ENCODE data around the gene FEM1B.
A peak's percentile ranks its signal among the peaks of the same experiment; 100 is the strongest.

Gene FEM1B

DNA sequence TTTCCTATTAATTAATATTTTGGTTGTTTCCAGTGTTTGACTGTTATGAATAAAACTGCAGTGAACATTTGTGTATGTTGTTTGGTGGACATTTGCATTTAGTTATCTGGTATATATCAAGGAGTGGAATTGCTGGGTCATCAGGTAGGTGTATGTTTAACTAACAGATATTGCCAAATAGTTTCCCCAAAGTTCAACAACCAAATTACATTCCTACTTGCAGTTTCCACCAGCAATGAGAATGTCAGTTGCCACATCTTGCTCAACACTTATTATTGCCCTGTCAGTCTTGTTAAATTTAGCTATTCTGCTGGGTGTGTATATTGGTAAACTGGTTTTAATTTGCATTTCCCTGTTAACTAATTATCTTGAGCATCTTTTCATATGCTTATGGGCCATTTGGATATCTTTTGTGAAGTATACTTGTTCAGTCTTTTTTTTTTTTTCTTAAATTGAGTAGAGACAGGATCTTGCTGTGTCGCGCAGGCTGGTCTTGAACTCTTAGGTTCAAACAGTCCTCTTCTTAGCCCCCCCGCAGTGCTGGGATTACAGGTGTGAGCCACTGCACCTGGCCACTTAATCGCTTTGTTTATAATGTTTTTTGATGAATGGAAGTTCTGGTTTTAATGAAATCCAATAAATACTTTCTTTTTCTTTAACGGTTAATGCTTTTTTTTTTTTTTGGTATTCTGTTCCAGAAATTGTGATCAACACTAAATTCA is 7.9 kb downstream of the FEM1B start:
- DNase-seq = no peak

DNA sequence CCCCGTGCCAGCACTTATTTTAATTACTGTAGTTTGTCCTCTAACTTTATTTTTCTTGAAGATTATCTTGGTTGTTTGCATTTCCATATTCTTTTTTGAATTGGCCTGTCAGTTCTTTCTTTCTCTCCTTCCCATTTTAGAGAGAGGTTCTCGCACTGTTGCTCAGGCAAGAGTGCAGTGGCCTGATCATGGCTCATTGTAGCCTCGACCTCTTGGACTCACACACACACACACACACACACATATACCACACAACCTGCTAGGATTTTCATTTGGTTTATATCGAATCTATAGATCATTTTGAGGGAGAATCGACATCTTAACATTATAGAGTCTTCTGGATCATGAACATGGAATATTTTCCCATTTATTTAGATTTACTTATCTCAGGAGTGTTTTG is 8.7 kb downstream of the FEM1B start:
- no peak for DNase-seq

DNA sequence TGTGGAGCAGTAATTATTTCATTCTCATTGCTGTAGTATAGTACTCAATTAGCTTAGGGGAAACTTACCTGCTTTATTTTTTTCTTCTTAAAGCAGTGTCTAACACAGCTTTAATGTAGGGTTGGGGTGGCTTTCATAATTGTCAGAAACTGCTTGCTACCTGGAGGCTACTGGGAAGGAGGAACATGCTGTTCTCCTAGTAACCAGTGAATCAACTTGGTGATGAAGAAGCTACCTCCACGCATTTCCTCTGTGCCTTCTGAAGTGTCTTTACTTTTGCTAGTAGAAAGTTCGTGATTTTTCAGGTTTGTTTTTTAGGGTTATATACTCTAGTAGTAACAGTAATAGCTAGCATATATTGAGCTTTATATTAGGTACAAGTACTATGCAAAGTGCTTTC is 11.5 kb downstream of the FEM1B start:
- no peak for DNase-seq

DNA sequence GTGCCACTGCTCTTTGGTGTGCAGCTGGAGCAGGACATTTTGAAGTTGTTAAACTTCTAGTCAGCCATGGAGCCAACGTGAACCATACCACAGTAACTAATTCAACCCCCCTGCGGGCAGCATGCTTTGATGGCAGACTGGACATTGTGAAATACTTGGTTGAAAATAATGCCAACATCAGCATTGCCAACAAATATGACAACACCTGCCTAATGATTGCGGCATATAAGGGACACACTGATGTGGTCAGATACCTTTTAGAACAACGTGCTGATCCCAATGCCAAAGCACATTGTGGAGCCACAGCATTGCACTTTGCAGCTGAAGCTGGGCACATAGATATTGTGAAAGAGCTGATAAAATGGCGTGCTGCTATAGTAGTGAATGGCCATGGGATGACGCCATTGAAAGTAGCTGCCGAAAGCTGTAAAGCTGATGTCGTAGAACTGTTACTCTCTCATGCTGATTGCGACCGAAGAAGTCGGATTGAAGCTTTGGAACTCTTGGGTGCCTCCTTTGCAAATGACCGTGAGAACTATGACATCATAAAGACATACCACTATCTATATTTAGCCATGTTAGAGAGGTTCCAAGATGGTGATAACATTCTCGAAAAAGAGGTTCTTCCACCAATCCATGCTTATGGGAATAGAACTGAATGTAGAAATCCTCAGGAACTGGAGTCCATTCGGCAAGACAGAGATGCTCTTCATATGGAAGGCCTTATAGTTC is 12.2 kb downstream of the FEM1B start:
- no peak for DNase-seq

DNA sequence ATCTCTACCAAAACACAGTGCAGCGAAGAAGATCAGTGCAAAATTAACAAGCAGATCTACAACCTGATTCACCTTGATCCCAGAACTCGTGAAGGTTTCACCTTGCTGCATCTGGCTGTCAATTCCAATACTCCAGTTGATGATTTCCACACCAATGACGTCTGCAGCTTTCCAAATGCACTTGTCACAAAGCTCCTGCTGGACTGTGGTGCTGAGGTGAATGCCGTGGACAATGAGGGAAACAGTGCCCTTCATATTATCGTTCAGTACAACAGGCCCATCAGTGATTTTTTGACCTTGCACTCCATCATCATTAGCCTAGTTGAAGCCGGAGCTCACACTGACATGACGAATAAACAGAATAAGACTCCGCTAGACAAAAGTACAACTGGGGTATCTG is 13.2 kb downstream of the FEM1B start:
- no peak for DNase-seq

DNA sequence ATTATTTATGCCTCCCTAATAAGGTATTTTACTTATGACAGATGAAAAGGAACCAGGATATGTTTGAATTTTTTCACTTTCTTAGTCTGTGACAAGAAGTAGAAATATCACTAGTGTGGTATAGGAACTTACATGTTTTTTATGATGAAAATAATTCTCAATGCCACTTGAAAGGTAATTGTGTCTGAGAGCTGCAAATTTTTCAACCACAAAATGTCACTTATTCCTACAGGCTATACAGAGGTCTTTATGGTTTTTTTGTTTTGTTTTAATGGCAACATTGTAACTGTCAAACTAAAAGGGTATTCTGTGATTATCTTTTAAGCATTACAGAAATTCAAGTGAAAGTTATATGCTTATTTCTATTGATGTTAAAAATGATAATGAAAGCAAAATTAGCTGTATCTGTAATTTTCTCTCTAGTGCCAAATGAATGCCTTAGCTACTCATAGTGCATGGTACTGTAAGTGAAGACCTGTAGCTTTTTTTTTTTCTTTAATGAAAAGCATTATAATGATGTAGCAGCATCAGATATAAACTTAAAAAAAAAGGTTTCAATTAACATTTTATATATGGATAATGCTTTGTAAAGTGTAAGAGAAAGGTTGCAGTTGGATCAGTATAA is 14.7 kb downstream of the FEM1B start:
- DNase-seq = no peak

DNA sequence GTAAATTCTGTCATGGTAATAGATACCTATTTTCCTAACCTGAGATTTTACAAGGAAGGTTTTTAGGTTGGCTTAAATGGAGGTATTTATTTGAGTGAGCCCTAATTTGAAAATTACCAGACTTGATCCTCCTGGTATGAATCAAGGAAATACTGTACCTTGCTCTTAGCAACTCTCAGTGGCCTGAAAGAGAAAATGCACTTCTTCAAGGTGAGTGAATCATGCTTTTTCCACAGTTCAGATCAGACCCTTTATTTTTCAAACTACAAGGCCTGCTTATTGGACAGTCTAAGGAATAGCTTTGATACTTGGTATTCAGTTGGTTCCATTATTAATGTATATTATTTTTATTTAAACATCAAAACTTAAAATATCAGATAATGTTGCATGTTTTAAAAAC is 15.4 kb downstream of the FEM1B start:
- DNase-seq = no peak

DNA sequence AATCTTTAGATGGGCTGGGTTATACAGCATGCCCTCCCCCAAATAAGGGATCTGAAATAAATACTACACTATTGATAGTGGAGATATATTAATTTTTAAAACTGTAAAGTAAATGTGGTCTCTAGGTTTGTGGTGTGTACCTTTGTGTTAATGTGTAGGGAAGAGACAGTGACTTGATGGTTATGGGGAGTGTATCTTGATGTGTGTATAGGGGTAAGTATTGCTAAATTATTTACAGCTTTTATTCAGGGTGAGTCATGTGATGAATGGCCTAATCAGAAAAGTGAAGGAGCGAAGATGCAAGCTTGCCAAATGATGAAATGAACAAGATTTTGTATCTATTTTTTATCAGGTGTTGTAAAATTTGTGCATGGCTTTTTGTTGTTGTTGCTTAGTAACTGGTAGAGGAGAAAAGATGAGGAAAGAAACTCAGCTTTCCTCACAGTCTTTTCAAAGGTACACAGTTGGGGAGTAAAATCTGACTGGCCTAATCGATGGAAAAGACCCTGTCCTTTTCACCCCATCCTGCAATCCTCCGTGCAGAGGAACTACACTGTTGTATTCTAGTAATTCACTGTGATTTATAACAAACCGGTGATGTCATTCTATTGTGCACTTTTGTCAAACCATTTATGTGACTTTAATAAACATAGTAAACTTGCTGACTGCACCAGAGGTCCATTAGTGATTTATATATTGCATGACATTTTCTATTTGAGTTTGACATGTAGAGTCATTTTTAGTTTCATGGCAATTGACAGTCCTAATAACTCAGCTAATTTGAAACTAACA is 17.7 kb downstream of the FEM1B start:
- DNase-seq = no peak

DNA sequence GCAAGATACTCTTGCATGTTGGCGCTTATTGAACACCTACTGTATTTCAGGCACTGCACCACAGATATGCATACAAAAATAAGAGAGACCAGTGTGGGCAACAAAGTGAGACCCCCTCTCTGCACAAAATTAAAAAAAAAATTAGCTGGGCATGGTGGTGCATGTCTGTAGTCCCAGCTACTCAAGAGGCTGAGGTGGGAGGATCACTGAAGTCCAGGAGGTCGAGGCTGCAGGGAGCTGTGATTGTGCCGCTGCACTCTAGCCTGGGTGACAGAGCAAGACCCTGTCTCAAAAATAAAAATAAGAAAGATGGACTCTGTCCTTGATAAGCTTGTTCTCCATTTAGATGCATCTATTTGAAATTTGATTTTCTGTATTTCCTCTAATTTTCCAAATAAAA is 20.8 kb downstream of the FEM1B start:
- no peak for DNase-seq

DNA sequence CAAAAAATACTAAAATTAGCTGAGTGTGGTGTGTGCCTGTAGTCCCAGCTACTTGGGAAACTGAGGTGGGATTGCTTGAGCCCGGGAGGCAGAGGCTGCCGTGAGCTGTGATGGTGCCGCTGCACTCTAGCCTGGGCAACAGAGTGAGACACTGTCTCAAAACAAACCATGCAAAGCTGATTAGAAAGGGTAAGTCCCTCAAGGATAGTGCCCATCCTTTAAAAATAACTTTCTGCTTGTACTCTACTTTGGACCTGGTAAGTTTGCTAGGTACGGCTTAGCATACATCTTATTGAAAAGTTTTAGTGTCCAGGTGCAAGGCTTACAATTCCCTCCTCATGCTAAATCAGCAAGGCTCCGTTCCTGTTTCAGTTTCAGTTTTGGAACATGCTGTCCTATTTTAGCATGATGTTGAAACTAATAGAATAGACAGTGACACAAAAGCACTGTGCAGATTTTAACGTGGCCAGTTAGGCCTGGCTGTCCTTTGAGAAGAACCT is 21.4 kb downstream of the FEM1B start:
- no peak for DNase-seq

DNA sequence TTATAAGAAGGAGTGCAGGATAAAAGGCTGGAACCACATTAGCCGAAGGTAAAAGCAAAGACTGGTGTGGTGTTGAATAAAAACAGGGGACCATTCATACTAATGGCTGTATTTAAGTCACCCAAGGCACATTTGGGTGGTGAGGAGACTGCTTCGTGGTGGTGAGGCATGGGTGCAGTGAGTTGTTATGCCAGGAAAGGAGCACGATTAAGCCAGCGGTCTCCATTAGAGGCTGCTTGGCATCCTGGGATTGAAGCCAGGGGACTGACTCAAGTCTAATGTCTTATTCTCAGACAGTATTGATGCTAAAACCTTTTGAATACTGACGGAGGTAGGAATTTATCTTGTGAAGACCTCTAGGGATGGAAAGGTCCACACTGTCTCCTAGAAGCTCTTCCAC is 21.9 kb downstream of the FEM1B start:
- DNase-seq = no peak

DNA sequence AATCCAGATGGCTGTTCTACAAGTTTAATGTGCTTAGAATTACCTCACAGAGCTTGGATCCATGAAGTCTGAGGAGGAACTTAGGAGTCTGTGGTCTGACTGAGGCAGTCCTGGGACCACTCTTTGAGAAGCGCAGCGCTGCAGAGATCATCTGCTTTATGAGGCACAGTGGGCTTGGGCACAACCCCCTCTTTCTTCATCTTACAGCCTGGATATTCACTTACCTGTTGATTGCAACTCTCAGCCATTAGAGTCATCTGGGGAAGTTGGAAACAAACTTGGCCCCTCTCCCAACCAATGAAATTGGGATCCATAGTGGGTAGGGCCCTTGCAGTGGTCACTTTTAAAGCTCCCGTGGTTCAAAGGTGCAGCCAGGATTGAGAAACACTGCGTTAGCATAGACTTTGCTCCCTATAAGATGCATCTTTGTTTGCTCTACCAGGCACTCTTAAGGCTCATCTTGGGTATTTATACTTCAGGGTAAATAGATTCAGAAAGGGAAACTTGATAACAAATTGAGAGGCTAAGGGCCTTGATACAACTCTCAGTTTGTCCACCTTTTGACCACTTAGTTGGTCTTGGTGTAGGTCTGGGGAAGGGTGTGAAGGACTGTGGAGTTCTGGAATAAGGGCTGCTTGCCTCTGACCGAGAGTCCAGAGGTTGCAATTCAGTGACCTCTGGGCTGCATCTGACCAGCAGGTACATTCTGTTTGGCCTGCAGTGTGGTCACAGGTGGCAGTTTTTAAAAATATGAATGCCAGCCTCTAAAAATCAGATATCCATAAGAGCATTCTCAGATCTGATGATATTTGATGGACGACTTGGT is 22.8 kb downstream of the FEM1B start:
- no peak for DNase-seq

DNA sequence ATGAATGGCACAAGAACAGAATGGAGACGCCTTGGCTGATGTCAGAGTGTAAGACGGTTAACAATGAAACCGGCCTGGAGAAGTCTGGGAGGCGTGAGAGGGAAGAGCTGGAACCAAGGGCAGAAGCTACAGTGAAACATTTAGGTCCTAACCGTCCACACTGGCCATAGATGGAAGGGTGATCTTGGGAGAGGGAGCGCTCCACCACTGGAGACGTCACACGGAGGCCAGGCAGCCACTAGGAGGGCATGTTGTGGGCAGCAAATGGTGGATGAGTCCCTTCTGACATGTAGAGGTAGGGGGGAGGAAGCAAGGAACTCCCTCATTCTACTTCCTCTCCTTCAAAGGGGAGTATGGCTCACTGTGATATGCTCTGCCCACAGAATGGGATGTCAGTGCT is 23.8 kb downstream of the FEM1B start:
- DNase-seq = no peak

DNA sequence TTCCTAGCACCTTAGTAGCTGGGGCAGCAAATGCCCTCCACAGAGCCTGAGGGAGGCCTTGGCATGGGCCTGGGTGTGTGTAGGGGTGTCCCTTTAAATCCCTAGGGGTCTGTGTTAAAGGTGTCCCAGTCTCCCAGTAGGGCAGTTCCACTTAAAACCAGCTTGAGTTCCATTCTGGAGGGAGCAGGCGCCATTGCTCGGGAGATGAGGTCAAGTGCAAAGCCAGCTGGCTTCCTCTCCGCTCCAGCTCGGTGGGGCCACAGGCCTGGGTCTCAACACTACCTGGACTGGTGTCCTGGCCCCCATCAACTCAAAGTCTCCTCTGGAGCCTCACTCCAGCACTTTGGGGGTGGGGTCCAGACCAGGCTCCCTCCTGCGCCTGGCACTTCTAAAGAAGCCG is 25.2 kb downstream of the FEM1B start:
- no peak for DNase-seq

DNA sequence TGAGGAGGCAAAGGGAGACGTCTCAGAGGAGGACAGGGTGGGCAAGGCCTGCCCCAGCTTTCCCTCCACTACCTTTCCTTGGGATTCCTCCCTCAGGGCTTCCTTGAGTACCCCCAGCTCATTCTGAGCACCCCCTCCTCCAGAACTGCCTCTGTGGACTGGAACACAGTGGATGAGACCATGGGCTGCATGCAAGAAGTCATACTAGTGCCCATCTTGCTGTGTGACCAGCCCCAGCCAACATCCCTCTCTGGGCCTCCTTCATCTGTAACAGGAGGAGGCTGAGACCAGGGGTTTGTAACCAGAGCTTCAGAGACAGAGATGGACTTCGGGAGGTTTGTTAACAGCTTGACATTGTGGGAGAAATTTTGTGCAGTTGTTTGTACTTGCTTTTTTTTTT is 25.6 kb downstream of the FEM1B start:
- DNase-seq = no peak

DNA sequence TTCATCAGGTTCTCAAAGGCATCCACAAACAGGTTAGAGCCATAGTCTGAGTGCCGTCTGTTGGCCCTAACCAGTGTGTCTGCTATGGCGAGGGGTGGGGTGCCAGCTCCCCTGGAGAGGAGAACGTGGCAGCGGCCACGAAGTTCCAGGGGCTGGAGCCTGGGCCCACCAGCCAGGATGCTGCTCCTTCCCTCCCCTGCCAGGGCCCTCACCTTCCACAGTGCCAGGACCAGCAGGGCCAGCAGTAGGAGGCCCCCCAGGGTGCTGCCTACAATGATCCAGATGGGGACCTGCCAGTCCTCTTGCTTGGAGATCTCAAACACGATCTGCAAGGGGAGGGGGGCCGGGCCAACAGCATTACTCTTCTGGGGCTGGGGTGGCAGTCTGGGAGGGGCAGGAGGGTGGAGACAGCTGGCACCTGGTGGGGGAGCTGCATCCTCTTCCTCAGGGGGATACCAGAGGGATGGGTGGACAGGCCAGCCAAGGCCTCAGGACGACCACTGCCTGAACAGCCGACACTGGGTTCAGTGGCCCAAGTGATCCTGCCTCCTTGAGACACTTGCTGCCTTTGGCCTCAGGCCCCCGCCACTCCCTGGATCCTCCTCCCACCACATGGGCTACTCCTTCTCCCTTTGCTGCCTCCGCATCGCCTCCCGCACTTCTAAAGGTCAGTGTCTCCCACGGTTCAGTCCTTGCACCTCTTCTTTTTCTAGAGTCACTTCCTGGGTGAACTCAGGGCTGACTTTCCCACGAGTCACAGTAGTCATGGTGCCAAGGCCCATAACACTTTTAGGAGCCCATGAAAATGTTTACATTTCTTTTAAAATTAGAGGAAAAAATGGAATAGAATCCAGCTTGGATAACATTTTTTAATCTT is 26.3 kb downstream of the FEM1B start:
- peak in 1 of 2 experiments; percentile 31 for DNase-seq

DNA sequence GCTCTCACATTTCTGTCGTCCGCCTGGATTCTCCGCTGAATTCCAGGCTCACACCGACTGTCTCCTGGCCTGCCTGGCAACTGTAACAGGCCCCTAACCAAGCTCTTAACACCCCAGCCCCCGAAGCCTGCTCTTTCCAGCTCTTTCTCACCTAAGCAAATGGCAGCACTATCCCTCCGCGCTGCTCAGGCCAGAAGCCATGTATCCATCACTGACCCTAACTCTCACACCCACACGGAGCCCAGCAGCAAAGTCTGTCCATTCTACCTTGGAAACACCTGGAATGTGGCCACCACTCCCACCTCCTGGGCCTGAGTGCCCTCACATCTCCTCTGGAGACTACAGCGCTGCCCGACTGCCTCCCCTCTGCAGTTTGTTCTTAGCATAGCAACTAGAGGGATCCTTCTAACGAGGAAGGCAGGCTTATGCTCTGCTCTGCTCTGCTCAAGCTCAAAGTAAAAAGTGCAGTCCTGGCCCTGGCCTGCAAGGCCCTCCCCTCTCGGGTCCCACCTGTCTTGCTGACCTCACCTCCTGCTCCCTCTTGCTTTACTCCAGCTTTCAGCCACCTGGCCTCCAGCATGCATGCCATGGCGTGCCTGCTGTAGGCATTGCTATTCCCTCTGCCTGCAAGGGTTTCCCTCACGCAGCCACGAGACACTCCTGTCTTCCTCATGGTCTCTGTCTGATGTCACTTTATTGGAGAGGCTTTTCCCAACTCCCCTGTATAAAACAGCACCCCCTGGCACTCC is 27.2 kb downstream of the FEM1B start:
- no peak for DNase-seq

DNA sequence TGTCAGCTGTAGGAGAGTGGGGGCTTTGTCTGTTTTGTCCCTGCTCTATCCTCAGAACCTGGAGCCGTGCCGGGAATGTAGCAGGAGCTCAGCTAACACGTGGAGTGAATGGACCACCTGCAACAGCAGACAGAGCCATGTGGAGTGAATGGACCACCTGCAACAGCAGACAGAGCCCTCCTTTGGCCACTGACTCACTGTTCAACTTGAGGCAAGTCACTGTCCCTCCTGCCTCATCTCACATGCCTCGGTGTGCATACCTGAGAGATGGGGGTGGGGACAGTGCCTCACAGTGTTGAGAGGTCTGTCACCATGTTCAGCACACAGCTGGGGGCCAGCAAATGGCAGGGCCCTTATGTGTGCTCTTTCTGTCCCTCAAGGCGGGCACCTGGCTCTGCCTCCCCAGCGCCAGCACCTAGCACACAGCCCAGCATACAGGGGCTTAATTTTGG is 27.9 kb downstream of the FEM1B start:
- no peak for DNase-seq

DNA sequence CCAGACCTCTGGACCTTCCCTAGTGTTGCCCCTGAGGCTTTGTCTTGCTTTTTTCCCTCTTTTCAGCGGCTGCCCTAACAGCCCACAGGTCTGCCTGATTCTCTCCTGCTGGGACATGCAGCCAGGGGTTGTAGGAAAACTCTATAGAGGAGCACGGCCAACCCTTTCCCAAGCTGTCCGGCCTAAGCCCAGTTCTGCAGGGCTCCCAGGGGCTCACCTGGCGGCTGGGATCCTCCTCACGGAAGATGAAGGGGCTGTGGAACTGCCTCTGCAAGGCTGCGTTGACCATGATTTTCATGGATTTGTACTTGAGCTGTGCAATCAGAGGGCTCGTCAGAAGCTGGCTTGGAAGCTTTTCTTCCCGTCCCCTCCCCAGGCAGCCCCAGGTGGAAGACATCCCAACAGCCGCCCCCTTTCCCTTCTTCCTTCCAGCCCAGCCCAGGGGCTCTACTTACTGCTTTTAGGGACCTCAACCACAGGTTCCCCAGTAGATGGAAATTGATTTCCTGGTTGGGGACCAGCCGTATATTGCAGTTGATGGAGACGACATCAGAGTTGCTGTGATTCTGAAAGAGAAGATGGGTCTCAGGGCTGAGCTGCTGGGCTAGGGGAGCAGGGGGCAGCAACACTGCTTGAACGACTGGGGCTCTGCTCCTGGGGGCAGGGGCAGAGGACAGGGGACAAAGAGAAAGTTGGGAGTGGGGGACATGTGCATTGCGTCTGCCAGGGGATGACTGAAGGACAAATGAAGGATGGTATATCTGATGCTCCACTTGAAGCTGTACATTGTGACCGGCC is 29.8 kb downstream of the FEM1B start:
- no peak for DNase-seq

DNA sequence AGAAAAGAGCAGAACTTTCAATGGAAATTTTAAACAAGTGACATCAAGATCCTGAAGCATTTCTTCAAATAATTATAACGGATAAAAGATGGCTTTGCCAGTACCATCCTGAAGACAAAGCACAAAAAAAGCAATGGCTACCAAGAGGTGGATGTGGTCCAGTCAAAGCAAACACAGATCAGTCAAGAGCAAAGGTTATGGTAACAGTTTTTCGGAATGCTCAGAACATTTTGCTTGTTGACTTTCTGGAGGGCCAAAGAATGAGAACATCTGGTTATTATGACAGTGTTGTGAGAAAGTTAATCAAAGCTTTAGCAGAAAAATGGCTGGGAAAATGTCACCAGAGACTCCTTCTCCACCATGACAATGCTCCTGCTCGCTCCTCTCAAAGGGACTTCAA is 31.5 kb downstream of the FEM1B start:
- DNase-seq = no peak

Data from SW 1271 (cell line).